SK-N-MC (cell line): ENCODE results near the gene ELOVL6.
"Not testable (repeated sequence)": the region's sequence is repeated elsewhere in the genome, so short reads cannot be mapped to it uniquely, and the experiment has no call there.

Experiments used
- DNase-seq: peaks from one replicate; pipeline ENCODE4 v3.0.0-alpha.2; 2011; ENCODE audit warnings: low read depth, low spot score
- H3K27ac ChIP-seq: fragments of 200-600 bp; sonication (generic); 2 replicates; pipeline ENCODE4 v1.5.1; 2016; ENCODE audit warnings: mixed run types
- H3K36me3 ChIP-seq: fragments of 200-600 bp; sonication (generic); 2 replicates; pipeline ENCODE4 v1.6.1; 2017; ENCODE audit warnings: antibody characterized with exemption, low read length, mixed read lengths; ENCODE audit not compliant: insufficient read depth
- H3K4me3 ChIP-seq: fragments of 200-600 bp; sonication (generic); 2 replicates; pipeline ENCODE4 v1.5.1; 2016
- H3K9ac ChIP-seq: fragments of 200-600 bp; sonication (generic); 2 replicates; pipeline ENCODE4 v1.8.0; 2017; ENCODE audit warnings: mixed run types, mixed read lengths; ENCODE audit not compliant: insufficient read length
- H3K9me3 ChIP-seq: fragments of 200-600 bp; sonication (generic); 2 replicates; pipeline ENCODE4 v1.6.1; 2017; ENCODE audit warnings: low read depth, mild to moderate bottlenecking, antibody characterized with exemption, low read length, moderate library complexity, mixed read lengths
- EZH2 ChIP-seq: fragments of 200-600 bp; sonication (generic); IDR thresholded peaks from one replicate; pipeline ENCODE4 v1.6.1; 2017; ENCODE audit warnings: antibody characterized with exemption
- FOXP2 ChIP-seq: optimal IDR thresholded peaks from 2 replicates; pipeline ENCODE3; 2011; ENCODE audit warnings: mild to moderate bottlenecking, moderate library complexity; ENCODE audit not compliant: insufficient read depth; ENCODE audit errors: extremely low read length, control extremely low read depth
- POLR2AphosphoS5 ChIP-seq: IDR thresholded peaks from 2 replicates; pipeline ENCODE4 v1.6.1; 2012; ENCODE audit warnings: mild to moderate bottlenecking, low read depth, low read length, borderline replicate concordance

Gene ELOVL6

DNA sequence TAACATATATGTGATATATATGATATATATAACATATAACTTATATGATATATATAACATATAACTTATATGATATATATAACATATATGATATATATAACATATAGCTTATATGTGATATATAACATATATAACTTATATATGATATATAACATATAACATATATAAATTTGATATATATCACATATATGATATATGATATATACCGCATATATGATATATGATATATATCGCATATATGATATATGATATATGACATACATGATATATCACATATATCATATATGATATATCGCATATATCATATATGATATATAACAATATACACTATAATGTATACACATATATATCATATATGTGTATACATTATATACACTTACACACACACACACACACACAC lies 114.3 kb downstream of the ELOVL6 start:
- no peak overlapping the region for H3K9ac ChIP-seq
- no peak for DNase-seq
- no peak overlapping the region for H3K4me3 ChIP-seq
- H3K36me3 ChIP-seq, result no peaks in the 10 kb centered on the region
- no peaks in the 10 kb centered on the region for H3K9me3 ChIP-seq
- no peak overlapping the region for H3K27ac ChIP-seq
- TF ChIP-seq EZH2, result no peak
- TF ChIP-seq FOXP2, result no peak
- TF ChIP-seq POLR2AphosphoS5, result no peak

DNA sequence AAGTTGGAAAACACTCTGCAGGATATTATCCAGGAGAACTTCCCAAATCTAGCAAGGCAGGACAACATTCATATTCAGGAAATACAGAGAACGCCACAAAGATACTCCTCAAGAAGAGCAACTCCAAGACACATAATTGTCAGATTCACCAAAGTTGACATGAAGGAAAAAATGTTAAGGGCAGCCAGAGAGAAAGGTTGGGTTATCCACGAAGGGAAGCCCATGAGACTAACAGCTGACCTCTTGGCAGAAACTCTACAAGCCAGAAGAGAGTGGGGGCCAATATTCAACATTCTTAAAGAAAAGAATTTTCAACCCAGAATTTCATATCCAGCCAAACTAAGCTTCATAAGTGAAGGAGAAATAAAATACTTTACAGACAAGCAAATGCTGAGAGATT lies 120.3 kb downstream of the ELOVL6 start:
- not testable (repeated sequence) for H3K36me3 ChIP-seq, H3K27ac ChIP-seq, H3K9ac ChIP-seq, H3K4me3 ChIP-seq, DNase-seq, H3K9me3 ChIP-seq

DNA sequence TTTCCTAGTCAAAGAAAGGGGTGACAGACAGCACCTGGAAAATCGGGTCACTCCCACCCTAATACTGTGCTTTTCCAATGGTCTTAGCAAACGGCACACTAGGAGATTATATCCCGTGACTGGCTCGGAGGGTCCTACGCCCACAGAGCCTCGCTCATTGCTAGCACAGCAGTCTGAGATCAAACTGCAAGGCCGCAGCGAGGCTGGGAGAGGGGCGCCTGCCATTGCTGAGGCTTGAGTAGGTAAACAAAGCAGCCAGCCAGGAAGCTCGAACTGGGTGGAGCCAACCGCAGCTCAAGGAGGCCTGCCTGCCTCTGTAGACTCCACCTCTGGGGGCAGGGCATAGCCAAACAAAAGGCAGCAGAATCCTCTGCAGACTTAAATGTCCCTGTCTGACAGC lies 121.6 kb downstream of the ELOVL6 start:
- H3K4me3 ChIP-seq, DNase-seq, H3K36me3 ChIP-seq, H3K9ac ChIP-seq, H3K9me3 ChIP-seq, H3K27ac ChIP-seq: not testable (repeated sequence)

DNA sequence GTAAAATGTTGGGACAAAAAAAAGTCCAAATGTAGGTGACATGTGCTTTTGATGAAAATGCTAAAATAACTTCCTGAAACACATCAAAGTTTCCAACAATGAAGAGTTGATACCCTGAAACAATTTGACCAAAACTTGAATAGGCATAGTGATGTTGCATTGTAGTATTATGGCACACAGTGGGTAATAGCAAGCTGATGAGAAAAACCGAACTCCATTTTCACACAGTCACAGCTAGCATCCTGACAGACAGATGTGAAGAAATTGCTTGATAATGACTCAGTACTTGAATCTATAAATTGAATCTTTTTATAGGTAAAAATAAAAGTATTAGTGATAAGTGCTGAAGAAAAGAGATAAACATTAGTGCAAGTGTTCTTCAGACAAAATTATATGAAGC lies 122.5 kb downstream of the ELOVL6 start:
- Histone ChIP-seq H3K36me3 (no peaks in the 10 kb centered on the region), H3K27ac (no peak overlapping the region), H3K4me3 (no peak overlapping the region), H3K9me3 (no peaks in the 10 kb centered on the region; the same call in 1 of the 2 replicates), H3K9ac (no peak overlapping the region)
- TF ChIP-seq EZH2 (no peak), FOXP2 (no peak), POLR2AphosphoS5 (no peak)
- no peak for DNase-seq

DNA sequence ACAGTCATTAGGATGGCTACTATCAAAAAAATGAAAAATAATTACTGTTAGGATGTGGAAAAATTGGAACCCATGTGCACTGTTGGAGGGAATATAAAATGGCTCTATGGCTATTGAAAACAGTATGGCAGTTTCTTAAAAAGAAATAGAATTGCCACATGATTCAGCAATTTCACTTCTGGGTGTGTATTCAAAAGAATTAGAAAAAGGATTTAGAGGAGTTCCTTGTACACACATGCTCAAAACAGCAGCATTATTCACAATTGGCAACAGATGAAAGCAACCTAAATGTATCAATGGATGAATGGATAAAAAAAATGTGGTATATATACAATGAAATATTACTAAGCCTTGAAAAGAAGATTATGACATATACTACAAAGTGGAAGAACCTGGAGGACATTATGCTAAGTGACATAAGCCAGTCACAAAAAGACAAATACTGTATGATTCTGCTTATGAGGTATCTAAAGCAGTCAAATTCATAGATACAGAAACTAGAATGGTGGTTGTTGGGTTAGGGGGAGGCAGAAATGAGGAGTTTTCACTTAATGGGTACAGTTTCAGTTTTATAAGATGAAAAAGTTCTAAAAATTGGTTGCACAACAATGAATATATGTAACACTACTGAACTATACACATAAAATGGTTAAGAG lies 123.2 kb downstream of the ELOVL6 start:
- TF ChIP-seq EZH2, result no peak
- DNase-seq, result no peak
- no peak overlapping the region for H3K9ac ChIP-seq
- no peak overlapping the region for H3K4me3 ChIP-seq
- no peaks in the 10 kb centered on the region; the same call in 1 of the 2 replicates for H3K9me3 ChIP-seq
- H3K36me3 ChIP-seq, result no peaks in the 10 kb centered on the region
- H3K27ac ChIP-seq, result no peak overlapping the region

DNA sequence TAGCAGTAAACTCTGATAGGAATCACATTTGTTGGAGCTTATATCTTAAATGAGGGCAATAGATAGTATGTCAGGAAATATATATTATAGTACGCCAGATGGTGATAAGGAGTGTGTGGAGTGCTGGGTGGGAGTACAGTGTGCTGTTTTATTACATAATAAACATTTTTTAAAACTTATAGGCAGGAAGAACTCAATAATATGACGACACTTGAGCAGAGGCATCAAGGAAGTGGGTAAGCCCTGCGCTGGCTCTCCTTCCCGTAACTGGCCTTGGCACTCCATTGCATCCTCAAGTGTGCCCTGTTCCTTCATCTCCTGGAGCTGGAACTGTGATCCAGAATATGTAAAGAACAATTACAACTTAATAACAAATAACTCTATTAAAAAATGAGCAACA lies 123.8 kb downstream of the ELOVL6 start:
- H3K9ac ChIP-seq, result no peak overlapping the region
- DNase-seq, result no peak
- no peak for TF ChIP-seq EZH2
- no peak for TF ChIP-seq FOXP2
- TF ChIP-seq POLR2AphosphoS5, result no peak
- no peak overlapping the region for H3K27ac ChIP-seq
- no peaks in the 10 kb centered on the region for H3K36me3 ChIP-seq
- no peaks in the 10 kb centered on the region; the same call in 1 of the 2 replicates for H3K9me3 ChIP-seq
- H3K4me3 ChIP-seq, result no peak overlapping the region; the same call in 1 of the 2 replicates

DNA sequence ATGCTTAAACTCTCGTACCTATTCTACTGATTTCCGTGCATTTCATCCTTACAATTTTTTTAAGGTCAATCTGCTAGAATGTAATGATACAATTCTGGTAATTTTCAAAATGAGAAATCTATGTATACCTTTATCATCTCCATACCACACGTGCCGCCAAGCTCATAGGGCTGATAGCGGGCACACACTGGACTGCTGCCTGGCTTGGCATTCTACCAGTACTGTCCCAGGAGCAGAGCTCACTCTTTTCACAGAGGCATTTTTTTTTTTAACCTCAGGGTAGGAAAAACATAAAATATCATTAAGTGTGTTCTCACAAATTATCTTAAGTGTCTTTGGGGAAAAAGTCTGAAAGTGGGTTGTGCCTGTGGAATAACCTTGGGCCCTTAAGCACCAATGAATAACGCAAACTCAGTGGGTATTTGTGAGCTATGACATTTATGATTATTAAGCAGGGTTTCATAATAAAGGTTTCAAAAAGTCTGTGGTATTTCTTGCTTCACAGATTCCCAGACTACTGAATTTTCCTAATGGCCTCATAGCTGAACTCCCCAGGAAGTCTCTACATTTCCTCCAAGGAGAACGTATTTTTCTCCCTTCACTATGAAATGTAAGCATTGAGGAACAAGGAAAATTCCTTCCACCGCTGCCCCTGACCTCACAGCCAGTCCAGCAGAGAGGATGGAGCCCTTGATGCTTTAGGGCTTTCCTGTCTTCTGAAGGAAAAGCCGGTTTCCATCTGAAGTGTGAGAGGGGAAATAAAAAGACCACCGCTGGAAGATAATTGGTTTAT lies 125.2 kb downstream of the ELOVL6 start:
- H3K36me3 ChIP-seq, result no peaks in the 10 kb centered on the region
- no peaks in the 10 kb centered on the region; the same call in 1 of the 2 replicates for H3K9me3 ChIP-seq
- no peak for TF ChIP-seq EZH2
- TF ChIP-seq FOXP2, result no peak
- TF ChIP-seq POLR2AphosphoS5, result peak; percentile 69; the same call in 1 of the 2 replicates
- DNase-seq, result peak; percentile 96
- H3K27ac ChIP-seq, result no peak overlapping the region
- no peak overlapping the region for H3K9ac ChIP-seq
- peak overlapping the region; percentile 41 for H3K4me3 ChIP-seq

DNA sequence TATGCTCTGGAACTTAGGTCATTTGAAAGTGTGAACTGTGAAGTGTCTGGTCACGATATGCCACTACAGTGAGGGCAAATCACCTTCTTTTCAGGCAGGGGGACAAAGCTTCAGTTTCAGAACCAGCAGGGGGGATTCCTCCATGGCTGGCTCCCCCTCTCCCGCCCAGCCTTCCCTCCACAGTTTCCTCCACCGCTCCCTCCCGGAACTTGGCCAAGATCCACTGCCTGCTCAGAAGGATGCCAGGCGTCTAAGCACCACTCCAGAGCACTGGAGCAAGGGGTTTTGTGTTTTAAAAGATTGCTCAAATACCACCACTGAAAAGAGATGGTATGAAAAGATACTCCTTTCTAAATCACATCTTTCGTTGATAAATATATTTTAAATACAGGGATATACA lies 126.9 kb downstream of the ELOVL6 start:
- no peak overlapping the region for H3K4me3 ChIP-seq
- no peaks in the 10 kb centered on the region; the same call in 1 of the 2 replicates for H3K9me3 ChIP-seq
- H3K36me3 ChIP-seq, result no peaks in the 10 kb centered on the region
- no peak for DNase-seq
- H3K9ac ChIP-seq, result no peak overlapping the region
- TF ChIP-seq FOXP2, result no peak
- no peak for TF ChIP-seq POLR2AphosphoS5
- no peak for TF ChIP-seq EZH2
- H3K27ac ChIP-seq, result no peak overlapping the region

DNA sequence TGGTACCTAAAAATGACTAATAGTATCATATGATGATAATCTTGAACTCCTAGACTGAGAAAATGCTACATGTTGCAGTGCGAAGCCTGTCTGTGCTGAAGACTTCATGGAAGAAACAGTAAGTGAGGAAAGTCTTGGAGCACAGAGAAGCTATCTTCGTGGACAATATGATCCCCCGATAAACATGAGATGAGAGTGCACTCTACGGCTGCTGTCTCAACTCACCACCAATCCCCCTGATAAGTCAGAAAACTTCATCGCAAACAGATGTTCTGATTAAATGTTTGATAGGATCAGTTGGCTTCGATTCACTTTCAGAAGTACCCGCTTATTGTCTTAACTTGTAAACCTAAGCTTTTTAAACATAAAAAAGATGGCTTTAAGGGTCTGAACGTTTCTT lies 130.2 kb downstream of the ELOVL6 start:
- Histone ChIP-seq H3K27ac (no peak overlapping the region), H3K9ac (no peak overlapping the region), H3K9me3 (no peaks in the 10 kb centered on the region), H3K4me3 (no peak overlapping the region), H3K36me3 (no peaks in the 10 kb centered on the region)
- no peak for DNase-seq
- no peak for TF ChIP-seq POLR2AphosphoS5
- no peak for TF ChIP-seq FOXP2
- no peak for TF ChIP-seq EZH2
